Measurements from ENCODE around the gene RTN4IP1.

DNA sequence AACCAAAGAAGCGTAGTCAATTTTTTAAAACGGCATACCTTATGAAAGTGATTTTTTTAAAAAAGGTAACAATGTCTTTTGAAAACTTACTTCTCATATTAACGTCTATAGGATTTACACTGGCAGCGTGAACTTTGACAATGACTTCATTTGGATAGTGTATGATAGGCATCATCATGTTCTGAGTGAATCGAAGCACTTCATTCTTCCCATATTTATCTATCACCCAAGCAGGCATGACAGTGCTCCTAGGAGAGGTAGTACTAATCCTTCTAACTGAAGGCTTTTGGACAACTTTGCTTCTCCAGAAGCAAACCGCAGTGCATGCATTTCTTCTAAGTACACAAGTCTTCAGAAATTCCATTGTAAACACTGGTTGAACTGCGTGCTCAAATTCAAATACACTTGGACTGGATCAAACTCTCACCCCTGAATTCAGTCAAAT is 618 bp downstream of the RTN4IP1 start:
- TF ChIP-seq FOXM1 (IDR thresholded peaks at IDR 0.05; ENCODE audit: low read depth, low read length): no peak
- TF ChIP-seq JUND (IDR thresholded peaks at IDR 0.05; ENCODE audit: low read depth, low read length): no peak
- TF ChIP-seq, protein P1, sequence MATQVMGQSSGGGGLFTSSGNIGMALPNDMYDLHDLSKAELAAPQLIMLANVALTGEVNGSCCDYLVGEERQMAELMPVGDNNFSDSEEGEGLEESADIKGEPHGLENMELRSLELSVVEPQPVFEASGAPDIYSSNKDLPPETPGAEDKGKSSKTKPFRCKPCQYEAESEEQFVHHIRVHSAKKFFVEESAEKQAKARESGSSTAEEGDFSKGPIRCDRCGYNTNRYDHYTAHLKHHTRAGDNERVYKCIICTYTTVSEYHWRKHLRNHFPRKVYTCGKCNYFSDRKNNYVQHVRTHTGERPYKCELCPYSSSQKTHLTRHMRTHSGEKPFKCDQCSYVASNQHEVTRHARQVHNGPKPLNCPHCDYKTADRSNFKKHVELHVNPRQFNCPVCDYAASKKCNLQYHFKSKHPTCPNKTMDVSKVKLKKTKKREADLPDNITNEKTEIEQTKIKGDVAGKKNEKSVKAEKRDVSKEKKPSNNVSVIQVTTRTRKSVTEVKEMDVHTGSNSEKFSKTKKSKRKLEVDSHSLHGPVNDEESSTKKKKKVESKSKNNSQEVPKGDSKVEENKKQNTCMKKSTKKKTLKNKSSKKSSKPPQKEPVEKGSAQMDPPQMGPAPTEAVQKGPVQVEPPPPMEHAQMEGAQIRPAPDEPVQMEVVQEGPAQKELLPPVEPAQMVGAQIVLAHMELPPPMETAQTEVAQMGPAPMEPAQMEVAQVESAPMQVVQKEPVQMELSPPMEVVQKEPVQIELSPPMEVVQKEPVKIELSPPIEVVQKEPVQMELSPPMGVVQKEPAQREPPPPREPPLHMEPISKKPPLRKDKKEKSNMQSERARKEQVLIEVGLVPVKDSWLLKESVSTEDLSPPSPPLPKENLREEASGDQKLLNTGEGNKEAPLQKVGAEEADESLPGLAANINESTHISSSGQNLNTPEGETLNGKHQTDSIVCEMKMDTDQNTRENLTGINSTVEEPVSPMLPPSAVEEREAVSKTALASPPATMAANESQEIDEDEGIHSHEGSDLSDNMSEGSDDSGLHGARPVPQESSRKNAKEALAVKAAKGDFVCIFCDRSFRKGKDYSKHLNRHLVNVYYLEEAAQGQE (IDR thresholded peaks at IDR 0.05; ENCODE audit: low read depth, low read length): no peak

Data from GM12878 (cell line).